Caco-2 (cell line): Measurements from ENCODE around the gene THOP1. TPM values are rescaled to one million over a fixed set of nuclear protein-coding genes. Genes with fewer than 3 reads are reported as not detected.

Source experiments
- BruUV-seq: library from RNA; stranded (reverse); fragments of 400-500 nt; replicated peaks from 2 replicates; lab custom pipeline; 2021; lab: Mats Ljungman, UMichigan
- CTCF ChIA-PET: fragments of 300-600 bp; sonication (Branson Sonifier 250); formaldehyde crosslinking; loops from one replicate; lab custom pipeline; 2022; ENCODE audit warnings: antibody characterized with exemption; lab: Charles Lee
- POLR2A ChIA-PET: fragments of 300-600 bp; sonication (Branson Sonifier 250); formaldehyde crosslinking; loops from one replicate; lab custom pipeline; 2022; ENCODE audit warnings: antibody characterized with exemption; lab: Charles Lee
- DNase-seq, 2 experiments: peaks; one replicate each; pipeline versions ENCODE4 v3.0.0 to v3.0.0-alpha.2; 2020 to 2022
- H3K27me3 ChIP-seq: replicated peaks from 2 replicates; pipeline ENCODE4 v1.6.0; 2011; ENCODE audit warnings: low read length; ENCODE audit not compliant: control insufficient read depth, insufficient read depth
- H3K36me3 ChIP-seq: 2 replicates; pipeline ENCODE4 v1.5.1; 2011; ENCODE audit warnings: low read length; ENCODE audit not compliant: control insufficient read depth, insufficient read depth
- H3K4me1 ChIP-seq: fragments of 250-450 bp; sonication (Bioruptor Pico); 2 replicates; pipeline ENCODE4 v1.5.1; 2020; ENCODE audit warnings: mild to moderate bottlenecking
- H3K4me3 ChIP-seq: 2 replicates; pipeline ENCODE4 v1.5.1; 2011; ENCODE audit warnings: low read depth, mild to moderate bottlenecking, control low read depth, low read length
- H3K9me3 ChIP-seq: fragments of 250-450 bp; sonication (Bioruptor Pico); 2 replicates; pipeline ENCODE4 v1.5.1; 2020; ENCODE audit warnings: mild to moderate bottlenecking, moderate library complexity
- H3K27ac Mint-ChIP-seq: one replicate; pipeline ENCODE4 v1.8.0; 2022; ENCODE audit warnings: mixed read lengths; ENCODE audit not compliant: unreplicated experiment
- H3K27me3 Mint-ChIP-seq: one replicate; pipeline ENCODE4 v1.8.0; 2022; ENCODE audit warnings: mixed read lengths; ENCODE audit not compliant: insufficient read depth, unreplicated experiment
- H3K36me3 Mint-ChIP-seq: one replicate; pipeline ENCODE4 v1.8.0; 2022; ENCODE audit warnings: mild to moderate bottlenecking, mixed read lengths; ENCODE audit not compliant: insufficient read depth, unreplicated experiment
- H3K4me1 Mint-ChIP-seq: one replicate; pipeline ENCODE4 v1.8.0; 2022; ENCODE audit warnings: low read depth, mixed read lengths; ENCODE audit not compliant: unreplicated experiment
- H3K4me3 Mint-ChIP-seq: one replicate; pipeline ENCODE4 v1.8.0; 2022; ENCODE audit warnings: mild to moderate bottlenecking, moderate library complexity, mixed read lengths; ENCODE audit not compliant: unreplicated experiment
- H3K9me3 Mint-ChIP-seq: one replicate; pipeline ENCODE4 v1.8.0; 2022; ENCODE audit warnings: mixed read lengths; ENCODE audit not compliant: unreplicated experiment
- intact Hi-C: fragments of 100-400 bp; cut with micrococcal nuclease; formaldehyde crosslinking; loops from one replicate; pipeline ENCODE4 v1.10.0; 2022; ENCODE audit not compliant: unreplicated experiment
- total RNA-seq: library from RNA; stranded (reverse); gene quantifications from 2 replicates; pipeline ENCODE4 v1.2.3, GENCODE V29; 2022
- TF ChIP-seq, protein P1 (sequence below), 2 experiments: fragments of 200-600 bp in 1 of 2; IDR thresholded peaks; 1 replicate in 1 of 2; 2 replicates in 1 of 2; pipeline versions ENCODE4 v1.5.1 to v1.8.0; 2011 to 2022; ENCODE audit warnings: antibody characterized with exemption in 1 of 2, control low read depth in 1 of 2, inconsistent platforms in 1 of 2, low read depth in 1 of 2, low read length in 1 of 2, mild to moderate bottlenecking in 1 of 2, moderate library complexity in 1 of 2; ENCODE audit not compliant: insufficient read depth in 1 of 2, severe bottlenecking in 1 of 2, unreplicated experiment in 1 of 2

Gene THOP1
- total RNA-seq, 1 experiment from 2014 or later: 118 TPM

DNA sequence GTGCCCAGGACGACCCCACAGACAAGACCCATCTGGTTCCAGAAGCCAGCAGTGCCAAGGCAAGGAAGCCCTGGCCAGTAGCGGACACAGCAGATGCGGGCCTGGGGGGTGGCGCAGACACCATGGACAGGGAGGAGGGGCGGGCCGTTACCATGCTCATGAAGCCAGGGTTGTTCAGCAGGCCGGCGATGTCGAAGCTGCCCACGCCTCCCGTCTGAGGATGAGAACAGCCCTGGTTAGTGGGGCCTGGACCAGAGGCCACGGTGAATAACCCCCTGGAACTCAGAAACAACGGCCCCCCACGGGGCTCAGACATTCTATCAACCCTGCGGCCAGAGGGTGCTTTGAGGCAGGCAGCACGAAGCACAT is 24.0 kb upstream of the THOP1 start:
- Mint-ChIP-seq H3K36me3 (peaks cover 80% of the 10 kb centered on the region), H3K27ac (no peak overlapping the region), H3K27me3 (no peaks in the 10 kb centered on the region), H3K4me1 (no peaks in the 10 kb centered on the region), H3K4me3 (no peak overlapping the region), H3K9me3 (no peaks in the 10 kb centered on the region)
- no peak for DNase-seq
- H3K9me3 ChIP-seq: no peaks in the 10 kb centered on the region
- TF ChIP-seq, protein P1, sequence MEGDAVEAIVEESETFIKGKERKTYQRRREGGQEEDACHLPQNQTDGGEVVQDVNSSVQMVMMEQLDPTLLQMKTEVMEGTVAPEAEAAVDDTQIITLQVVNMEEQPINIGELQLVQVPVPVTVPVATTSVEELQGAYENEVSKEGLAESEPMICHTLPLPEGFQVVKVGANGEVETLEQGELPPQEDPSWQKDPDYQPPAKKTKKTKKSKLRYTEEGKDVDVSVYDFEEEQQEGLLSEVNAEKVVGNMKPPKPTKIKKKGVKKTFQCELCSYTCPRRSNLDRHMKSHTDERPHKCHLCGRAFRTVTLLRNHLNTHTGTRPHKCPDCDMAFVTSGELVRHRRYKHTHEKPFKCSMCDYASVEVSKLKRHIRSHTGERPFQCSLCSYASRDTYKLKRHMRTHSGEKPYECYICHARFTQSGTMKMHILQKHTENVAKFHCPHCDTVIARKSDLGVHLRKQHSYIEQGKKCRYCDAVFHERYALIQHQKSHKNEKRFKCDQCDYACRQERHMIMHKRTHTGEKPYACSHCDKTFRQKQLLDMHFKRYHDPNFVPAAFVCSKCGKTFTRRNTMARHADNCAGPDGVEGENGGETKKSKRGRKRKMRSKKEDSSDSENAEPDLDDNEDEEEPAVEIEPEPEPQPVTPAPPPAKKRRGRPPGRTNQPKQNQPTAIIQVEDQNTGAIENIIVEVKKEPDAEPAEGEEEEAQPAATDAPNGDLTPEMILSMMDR (IDR thresholded peaks at IDR 0.05; ENCODE audit: insufficient read depth in 1 of 2, low read depth in 1 of 2, low read length in 1 of 2, severe bottlenecking in 1 of 2, unreplicated experiment in 1 of 2): no peak
- H3K4me3 ChIP-seq: no peak overlapping the region
- POLR2A ChIA-PET: no interaction called here
- no peaks in the 10 kb centered on the region for H3K27me3 ChIP-seq
- BruUV-seq: no TSS peak
- no peaks in the 10 kb centered on the region; the same call in 1 of the 2 replicates for H3K36me3 ChIP-seq
- intact Hi-C loops: no loop called here
- CTCF ChIA-PET: no interaction called here
- H3K4me1 ChIP-seq: no peaks in the 10 kb centered on the region

DNA sequence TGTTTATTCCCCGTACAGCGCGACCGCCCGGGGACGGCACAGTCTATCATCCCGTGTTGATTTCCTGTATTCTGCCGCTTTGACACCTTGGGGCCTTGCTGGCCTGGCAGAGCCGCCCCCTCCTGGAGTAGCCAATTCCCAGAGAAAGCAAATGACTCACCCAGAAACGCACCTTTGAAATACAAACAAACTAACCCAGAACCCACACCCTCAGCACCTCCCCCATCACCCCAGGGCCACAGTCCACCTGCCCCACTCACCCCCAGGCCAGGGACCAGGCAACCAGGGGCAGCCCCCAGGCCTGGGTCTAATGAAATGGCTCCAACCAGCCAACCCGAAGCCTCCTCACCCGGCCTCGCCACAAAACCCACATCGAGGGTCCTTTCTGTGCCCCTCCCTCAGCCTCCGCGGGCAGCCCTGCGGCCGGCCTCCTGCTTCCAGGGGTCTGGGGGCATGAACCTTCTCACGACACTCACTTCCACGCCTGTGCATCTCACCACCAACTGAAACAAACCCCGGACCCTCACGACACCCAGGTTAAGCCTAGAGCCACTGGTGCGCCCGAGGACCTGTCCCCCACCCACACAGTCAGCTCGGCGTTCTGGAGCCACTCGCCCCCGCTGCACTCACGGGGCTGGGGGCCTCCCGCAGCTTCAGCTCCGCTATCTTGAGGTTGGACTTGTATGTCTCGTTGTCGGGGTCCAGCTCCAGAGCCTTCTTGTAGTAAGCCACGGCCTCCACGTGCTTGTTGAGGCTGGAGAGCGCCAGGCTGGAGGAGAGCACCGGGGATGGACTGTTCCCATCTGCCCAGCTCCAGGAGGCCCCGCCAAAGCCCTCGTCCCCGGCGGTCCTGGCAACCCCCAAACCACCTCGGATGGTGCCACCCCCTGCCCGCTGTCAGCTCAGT is 23.2 kb upstream of the THOP1 start:
- Histone ChIP-seq H3K36me3 (no peaks in the 10 kb centered on the region), H3K4me3 (no peak overlapping the region), H3K9me3 (no peaks in the 10 kb centered on the region), H3K4me1 (no peaks in the 10 kb centered on the region), H3K27me3 (no peaks in the 10 kb centered on the region)
- intact Hi-C loops: no loop called here
- ChIA-PET POLR2A (no interaction called here), CTCF (no interaction called here)
- TF ChIP-seq, protein P1 (IDR thresholded peaks at IDR 0.05; ENCODE audit: insufficient read depth in 1 of 2, low read depth in 1 of 2, low read length in 1 of 2, severe bottlenecking in 1 of 2, unreplicated experiment in 1 of 2): no peak
- Mint-ChIP-seq H3K27ac (no peak overlapping the region), H3K4me1 (no peaks in the 10 kb centered on the region), H3K36me3 (peaks cover 87% of the 10 kb centered on the region), H3K4me3 (no peak overlapping the region), H3K27me3 (no peaks in the 10 kb centered on the region), H3K9me3 (no peaks in the 10 kb centered on the region)
- no peak for DNase-seq
- BruUV-seq: no TSS peak

DNA sequence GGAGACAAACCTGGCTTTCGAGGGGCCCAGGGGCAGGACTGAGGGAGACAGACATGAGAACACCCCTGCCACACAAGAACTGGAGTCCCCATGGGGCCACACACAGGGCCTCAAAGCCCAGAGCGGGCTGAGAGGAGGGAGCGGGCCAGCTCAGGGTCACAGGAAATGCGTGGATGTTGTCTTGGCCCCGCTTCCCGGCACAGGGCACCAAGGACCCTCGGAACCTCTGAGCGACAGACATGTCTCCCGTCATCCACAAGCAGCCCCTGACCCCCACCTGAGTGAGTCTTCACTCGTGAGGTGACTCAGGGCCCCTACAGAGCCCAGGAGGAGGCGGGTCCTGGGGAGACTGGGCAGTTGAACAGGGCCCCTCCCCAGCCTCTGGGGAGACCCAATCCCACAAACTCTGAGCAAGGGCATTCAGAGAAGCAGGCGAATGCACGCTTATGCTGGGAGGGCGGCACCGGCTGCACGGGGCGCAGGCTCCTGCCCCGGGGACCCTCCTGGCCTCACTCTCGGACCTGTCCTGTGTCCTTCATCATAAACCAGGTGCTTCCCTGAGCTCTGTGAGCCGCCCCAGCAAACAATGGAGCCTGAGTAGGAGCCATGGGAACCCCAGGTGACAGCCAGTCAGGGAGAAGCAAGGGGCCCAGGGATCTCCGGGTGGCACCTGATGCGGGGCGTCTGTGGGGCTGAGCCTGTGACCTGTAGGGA is 22.4 kb upstream of the THOP1 start:
- no peak for DNase-seq
- H3K36me3 ChIP-seq: no peaks in the 10 kb centered on the region
- Mint-ChIP-seq H3K36me3 (peaks cover 84% of the 10 kb centered on the region), H3K27ac (no peak overlapping the region), H3K4me3 (no peak overlapping the region), H3K4me1 (no peaks in the 10 kb centered on the region), H3K9me3 (no peaks in the 10 kb centered on the region), H3K27me3 (no peaks in the 10 kb centered on the region)
- ChIA-PET CTCF (no interaction called here), POLR2A (no interaction called here)
- no peaks in the 10 kb centered on the region for H3K27me3 ChIP-seq
- TF ChIP-seq, protein P1 (IDR thresholded peaks at IDR 0.05; ENCODE audit: insufficient read depth in 1 of 2, low read depth in 1 of 2, low read length in 1 of 2, severe bottlenecking in 1 of 2, unreplicated experiment in 1 of 2): no peak
- BruUV-seq: no TSS peak
- H3K9me3 ChIP-seq: no peaks in the 10 kb centered on the region
- no peak overlapping the region for H3K4me3 ChIP-seq
- intact Hi-C loops: no loop called here
- no peaks in the 10 kb centered on the region for H3K4me1 ChIP-seq
